SK-N-SH treated with all-trans-retinoic acid at 6 μM for 48 hours (cell line): ENCODE measurements around the gene CCDC190.

Source experiments
- ATAC-seq: fragments of 200-7000 bp; cut with Tn5 transposase; 3 replicates; pipeline ENCODE4 v1.9.1; 2020; ENCODE audit warnings: mild to moderate bottlenecking, moderate library complexity
- ARNTL ChIP-seq: fragments of 450-650 bp; formaldehyde crosslinking; IDR thresholded peaks from 2 replicates; pipeline ENCODE4 v1.5.0; 2020; ENCODE audit warnings: low read depth, mild to moderate bottlenecking, moderate library complexity, borderline replicate concordance
- BACH2 ChIP-seq: fragments of 250-450 bp; sonication (Bioruptor Pico); IDR thresholded peaks from 2 replicates; pipeline ENCODE4 v1.9.0; 2021; ENCODE audit warnings: mild to moderate bottlenecking, borderline replicate concordance
- CSDC2 ChIP-seq: fragments of 250-450 bp; sonication (Bioruptor Pico); IDR thresholded peaks from 2 replicates; pipeline ENCODE4 v1.5.0; 2020; ENCODE audit warnings: mild to moderate bottlenecking, moderate library complexity
- GLIS3 ChIP-seq: fragments of 250-450 bp; sonication (Bioruptor Pico); IDR thresholded peaks from 2 replicates; pipeline ENCODE4 v1.5.0; 2020; ENCODE audit warnings: mild to moderate bottlenecking, moderate library complexity
- OSR1 ChIP-seq: fragments of 250-450 bp; sonication (Bioruptor Pico); IDR thresholded peaks from 2 replicates; pipeline ENCODE4 v1.8.0; 2022; ENCODE audit warnings: moderate library complexity, mild to moderate bottlenecking, inconsistent platforms
- PPARA ChIP-seq: fragments of 250-450 bp; sonication (Bioruptor Pico); IDR thresholded peaks from 2 replicates; pipeline ENCODE4 v1.5.0; 2020; ENCODE audit warnings: mild to moderate bottlenecking, borderline replicate concordance
- RARB ChIP-seq: fragments of 250-450 bp; sonication (Bioruptor Pico); IDR thresholded peaks from 2 replicates; pipeline ENCODE4 v1.8.0; 2021; ENCODE audit warnings: mild to moderate bottlenecking, moderate library complexity
- TCF4 ChIP-seq: fragments of 250-450 bp; sonication (Bioruptor Pico); IDR thresholded peaks from 2 replicates; pipeline ENCODE4 v1.8.0; 2021; ENCODE audit warnings: mild to moderate bottlenecking, moderate library complexity, borderline replicate concordance
- ZFP3 ChIP-seq: fragments of 250-450 bp; sonication (Bioruptor Pico); IDR thresholded peaks from 2 replicates; pipeline ENCODE4 v1.5.0; 2020; ENCODE audit warnings: mild to moderate bottlenecking, moderate library complexity
- ZFP30 ChIP-seq: fragments of 450-650 bp; formaldehyde crosslinking; IDR thresholded peaks from 2 replicates; pipeline ENCODE4 v1.5.0; 2022; ENCODE audit warnings: mild to moderate bottlenecking, moderate library complexity
- ZNF565 ChIP-seq: fragments of 450-650 bp; formaldehyde crosslinking; conservative IDR thresholded peaks from 2 replicates; pipeline ENCODE4 v1.5.0; 2020; ENCODE audit warnings: low read depth, mild to moderate bottlenecking, moderate library complexity
- ZNF70 ChIP-seq: fragments of 450-650 bp; formaldehyde crosslinking; IDR thresholded peaks from 2 replicates; pipeline ENCODE4 v1.5.0; 2020; ENCODE audit warnings: mild to moderate bottlenecking, moderate library complexity
- ZNF8 ChIP-seq: fragments of 450-650 bp; formaldehyde crosslinking; IDR thresholded peaks from 2 replicates; pipeline ENCODE4 v1.5.0; 2020; ENCODE audit warnings: mild to moderate bottlenecking, moderate library complexity
- TF ChIP-seq, protein P1 (sequence below): fragments of 250-450 bp; sonication (Bioruptor Pico); IDR thresholded peaks from 2 replicates; pipeline ENCODE4 v1.8.0; 2020; ENCODE audit warnings: mild to moderate bottlenecking, moderate library complexity, borderline replicate concordance
- TF ChIP-seq, protein P2 (sequence below): fragments of 250-450 bp; sonication (Bioruptor Pico); IDR thresholded peaks from 2 replicates; pipeline ENCODE4 v1.8.0; 2021; ENCODE audit warnings: low read depth, mild to moderate bottlenecking, moderate library complexity, borderline replicate concordance
- TF ChIP-seq, protein P3 (sequence below): fragments of 250-450 bp; sonication (Bioruptor Pico); IDR thresholded peaks from 2 replicates; pipeline ENCODE4 v1.5.1; 2021; ENCODE audit warnings: mild to moderate bottlenecking, moderate library complexity
- TF ChIP-seq, protein P4 (sequence below): fragments of 250-450 bp; sonication (Bioruptor Pico); IDR thresholded peaks from 2 replicates; pipeline ENCODE4 v1.5.1; 2020; ENCODE audit warnings: low read depth, mild to moderate bottlenecking, moderate library complexity

The CCDC190 gene

DNA sequence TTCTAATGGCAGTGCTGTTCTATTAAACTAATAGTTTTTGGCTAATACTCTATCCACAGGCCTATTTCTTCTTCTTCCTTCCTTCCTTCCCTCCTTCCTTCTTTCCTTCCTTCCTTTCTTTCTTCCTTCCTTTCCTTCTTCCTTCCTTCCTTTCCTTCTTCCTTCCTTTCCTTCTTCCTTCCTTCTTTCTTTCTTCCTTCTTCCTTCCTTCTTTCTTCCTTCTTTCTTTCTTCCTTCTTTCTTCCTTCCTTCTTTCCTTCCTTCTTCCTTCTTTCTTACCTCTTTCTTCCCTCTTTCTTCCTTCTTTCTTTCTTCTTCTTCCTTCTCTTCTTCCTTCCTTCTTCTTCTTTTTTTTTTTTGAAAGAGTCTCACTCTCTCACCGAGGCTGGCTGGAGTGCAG, 31.7 kb downstream of the CCDC190 start:
- no peak for ATAC-seq
- TF ChIP-seq TCF4 (CRISPR knock-in tag) (no peak), ZNF565 (CRISPR knock-in tag) (no peak), ARNTL (CRISPR knock-in tag) (no peak), CSDC2 (no peak)
- TF ChIP-seq, protein P1, sequence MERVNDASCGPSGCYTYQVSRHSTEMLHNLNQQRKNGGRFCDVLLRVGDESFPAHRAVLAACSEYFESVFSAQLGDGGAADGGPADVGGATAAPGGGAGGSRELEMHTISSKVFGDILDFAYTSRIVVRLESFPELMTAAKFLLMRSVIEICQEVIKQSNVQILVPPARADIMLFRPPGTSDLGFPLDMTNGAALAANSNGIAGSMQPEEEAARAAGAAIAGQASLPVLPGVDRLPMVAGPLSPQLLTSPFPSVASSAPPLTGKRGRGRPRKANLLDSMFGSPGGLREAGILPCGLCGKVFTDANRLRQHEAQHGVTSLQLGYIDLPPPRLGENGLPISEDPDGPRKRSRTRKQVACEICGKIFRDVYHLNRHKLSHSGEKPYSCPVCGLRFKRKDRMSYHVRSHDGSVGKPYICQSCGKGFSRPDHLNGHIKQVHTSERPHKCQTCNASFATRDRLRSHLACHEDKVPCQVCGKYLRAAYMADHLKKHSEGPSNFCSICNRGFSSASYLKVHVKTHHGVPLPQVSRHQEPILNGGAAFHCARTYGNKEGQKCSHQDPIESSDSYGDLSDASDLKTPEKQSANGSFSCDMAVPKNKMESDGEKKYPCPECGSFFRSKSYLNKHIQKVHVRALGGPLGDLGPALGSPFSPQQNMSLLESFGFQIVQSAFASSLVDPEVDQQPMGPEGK (CRISPR knock-in tag) = no peak
- TF ChIP-seq, protein P2, sequence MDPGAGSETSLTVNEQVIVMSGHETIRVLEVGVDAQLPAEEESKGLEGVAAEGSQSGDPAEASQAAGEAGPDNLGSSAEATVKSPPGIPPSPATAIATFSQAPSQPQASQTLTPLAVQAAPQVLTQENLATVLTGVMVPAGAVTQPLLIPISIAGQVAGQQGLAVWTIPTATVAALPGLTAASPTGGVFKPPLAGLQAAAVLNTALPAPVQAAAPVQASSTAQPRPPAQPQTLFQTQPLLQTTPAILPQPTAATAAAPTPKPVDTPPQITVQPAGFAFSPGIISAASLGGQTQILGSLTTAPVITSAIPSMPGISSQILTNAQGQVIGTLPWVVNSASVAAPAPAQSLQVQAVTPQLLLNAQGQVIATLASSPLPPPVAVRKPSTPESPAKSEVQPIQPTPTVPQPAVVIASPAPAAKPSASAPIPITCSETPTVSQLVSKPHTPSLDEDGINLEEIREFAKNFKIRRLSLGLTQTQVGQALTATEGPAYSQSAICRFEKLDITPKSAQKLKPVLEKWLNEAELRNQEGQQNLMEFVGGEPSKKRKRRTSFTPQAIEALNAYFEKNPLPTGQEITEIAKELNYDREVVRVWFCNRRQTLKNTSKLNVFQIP (CRISPR knock-in tag) = no peak
- TF ChIP-seq, protein P3, sequence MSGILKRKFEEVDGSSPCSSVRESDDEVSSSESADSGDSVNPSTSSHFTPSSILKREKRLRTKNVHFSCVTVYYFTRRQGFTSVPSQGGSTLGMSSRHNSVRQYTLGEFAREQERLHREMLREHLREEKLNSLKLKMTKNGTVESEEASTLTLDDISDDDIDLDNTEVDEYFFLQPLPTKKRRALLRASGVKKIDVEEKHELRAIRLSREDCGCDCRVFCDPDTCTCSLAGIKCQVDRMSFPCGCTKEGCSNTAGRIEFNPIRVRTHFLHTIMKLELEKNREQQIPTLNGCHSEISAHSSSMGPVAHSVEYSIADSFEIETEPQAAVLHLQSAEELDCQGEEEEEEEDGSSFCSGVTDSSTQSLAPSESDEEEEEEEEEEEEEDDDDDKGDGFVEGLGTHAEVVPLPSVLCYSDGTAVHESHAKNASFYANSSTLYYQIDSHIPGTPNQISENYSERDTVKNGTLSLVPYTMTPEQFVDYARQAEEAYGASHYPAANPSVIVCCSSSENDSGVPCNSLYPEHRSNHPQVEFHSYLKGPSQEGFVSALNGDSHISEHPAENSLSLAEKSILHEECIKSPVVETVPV (CRISPR knock-in tag) = no peak

DNA sequence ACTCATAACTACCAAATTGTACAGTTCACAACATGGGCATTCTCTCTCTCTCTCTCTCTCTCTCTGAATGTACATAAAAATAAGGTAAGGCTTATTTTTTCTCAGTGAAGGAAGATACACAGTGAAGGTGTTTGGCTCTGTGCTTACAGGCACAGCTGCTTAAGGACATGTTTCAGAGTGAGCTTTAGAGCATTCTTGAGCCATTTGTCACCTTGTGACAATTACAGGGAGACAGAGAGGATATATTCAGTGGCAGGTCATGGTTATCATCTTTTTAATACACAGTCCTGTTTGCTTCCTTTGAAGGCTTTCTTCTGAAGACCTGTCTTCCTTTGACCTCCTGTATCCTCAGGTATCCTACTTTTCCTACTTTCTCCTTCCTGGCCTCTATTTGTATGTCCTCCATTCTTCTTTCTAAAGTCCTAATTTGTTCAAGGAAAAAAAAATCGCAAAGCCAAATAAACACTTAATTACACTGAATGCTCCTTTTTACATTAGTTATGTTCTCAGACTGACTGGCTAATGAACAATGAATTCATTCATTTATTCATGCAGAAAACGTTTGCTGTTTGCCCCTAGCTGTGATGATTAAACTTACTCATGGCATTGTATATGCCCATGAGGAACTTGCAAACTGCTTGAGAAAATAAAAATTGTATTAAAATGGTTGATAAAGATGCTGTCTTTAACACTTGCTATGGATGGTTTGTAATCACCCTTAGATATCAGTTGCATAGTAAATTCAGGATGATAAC, 37.0 kb downstream of the CCDC190 start:
- TF ChIP-seq GLIS3 (no peak), ZNF70 (CRISPR knock-in tag) (no peak), ZNF8 (CRISPR knock-in tag) (no peak), PPARA (CRISPR knock-in tag) (no peak), ARNTL (CRISPR knock-in tag) (no peak)
- TF ChIP-seq, protein P2 (CRISPR knock-in tag) = no peak
- peak; percentile 38 for ATAC-seq

DNA sequence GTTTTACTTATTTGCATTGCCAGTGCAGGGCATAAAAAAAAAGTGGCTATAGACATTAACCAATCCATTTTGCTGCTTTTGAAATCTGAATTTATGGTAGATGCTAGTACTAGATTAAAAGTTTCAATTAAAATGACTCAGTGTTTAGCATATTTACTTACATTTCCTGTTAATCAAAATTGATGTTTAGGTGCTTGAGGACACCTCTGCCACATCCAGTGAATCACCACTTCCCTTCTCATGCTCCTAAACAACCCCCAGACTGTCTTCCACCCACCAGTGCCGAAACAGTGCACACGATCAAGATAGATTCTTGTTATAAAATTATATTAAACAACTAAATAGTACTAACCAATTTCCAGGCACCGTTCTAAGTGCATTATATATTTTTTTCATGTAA, 37.7 kb downstream of the CCDC190 start:
- TF ChIP-seq ZFP30 (CRISPR knock-in tag) (no peak), ZNF70 (CRISPR knock-in tag) (no peak), ZFP3 (CRISPR knock-in tag) (no peak), RARB (CRISPR knock-in tag) (no peak), GLIS3 (no peak), BACH2 (CRISPR knock-in tag) (no peak), OSR1 (CRISPR knock-in tag) (no peak), ARNTL (CRISPR knock-in tag) (no peak)
- TF ChIP-seq, protein P3 (CRISPR knock-in tag) = no peak
- TF ChIP-seq, protein P2 (CRISPR knock-in tag) = no peak
- TF ChIP-seq, protein P4, sequence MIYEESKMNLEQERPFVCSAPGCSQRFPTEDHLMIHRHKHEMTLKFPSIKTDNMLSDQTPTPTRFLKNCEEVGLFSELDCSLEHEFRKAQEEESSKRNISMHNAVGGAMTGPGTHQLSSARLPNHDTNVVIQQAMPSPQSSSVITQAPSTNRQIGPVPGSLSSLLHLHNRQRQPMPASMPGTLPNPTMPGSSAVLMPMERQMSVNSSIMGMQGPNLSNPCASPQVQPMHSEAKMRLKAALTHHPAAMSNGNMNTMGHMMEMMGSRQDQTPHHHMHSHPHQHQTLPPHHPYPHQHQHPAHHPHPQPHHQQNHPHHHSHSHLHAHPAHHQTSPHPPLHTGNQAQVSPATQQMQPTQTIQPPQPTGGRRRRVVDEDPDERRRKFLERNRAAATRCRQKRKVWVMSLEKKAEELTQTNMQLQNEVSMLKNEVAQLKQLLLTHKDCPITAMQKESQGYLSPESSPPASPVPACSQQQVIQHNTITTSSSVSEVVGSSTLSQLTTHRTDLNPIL (CRISPR knock-in tag) = no peak
- ATAC-seq = peak; percentile 18
